Smooth muscle cell of bladder (primary cell): ENCODE data around the gene TNRC6B. TPM values are rescaled to one million over a fixed set of nuclear protein-coding genes. Genes with fewer than 3 reads are reported as not detected.

ENCODE experiments used
- total RNA-seq: library from RNA; depleted of rRNA; stranded (reverse); fragments of >200 nt; gene quantifications from 2 replicates; pipeline ENCODE4 v1.2.3, GENCODE V29; 2014

The TNRC6B gene, protein sequence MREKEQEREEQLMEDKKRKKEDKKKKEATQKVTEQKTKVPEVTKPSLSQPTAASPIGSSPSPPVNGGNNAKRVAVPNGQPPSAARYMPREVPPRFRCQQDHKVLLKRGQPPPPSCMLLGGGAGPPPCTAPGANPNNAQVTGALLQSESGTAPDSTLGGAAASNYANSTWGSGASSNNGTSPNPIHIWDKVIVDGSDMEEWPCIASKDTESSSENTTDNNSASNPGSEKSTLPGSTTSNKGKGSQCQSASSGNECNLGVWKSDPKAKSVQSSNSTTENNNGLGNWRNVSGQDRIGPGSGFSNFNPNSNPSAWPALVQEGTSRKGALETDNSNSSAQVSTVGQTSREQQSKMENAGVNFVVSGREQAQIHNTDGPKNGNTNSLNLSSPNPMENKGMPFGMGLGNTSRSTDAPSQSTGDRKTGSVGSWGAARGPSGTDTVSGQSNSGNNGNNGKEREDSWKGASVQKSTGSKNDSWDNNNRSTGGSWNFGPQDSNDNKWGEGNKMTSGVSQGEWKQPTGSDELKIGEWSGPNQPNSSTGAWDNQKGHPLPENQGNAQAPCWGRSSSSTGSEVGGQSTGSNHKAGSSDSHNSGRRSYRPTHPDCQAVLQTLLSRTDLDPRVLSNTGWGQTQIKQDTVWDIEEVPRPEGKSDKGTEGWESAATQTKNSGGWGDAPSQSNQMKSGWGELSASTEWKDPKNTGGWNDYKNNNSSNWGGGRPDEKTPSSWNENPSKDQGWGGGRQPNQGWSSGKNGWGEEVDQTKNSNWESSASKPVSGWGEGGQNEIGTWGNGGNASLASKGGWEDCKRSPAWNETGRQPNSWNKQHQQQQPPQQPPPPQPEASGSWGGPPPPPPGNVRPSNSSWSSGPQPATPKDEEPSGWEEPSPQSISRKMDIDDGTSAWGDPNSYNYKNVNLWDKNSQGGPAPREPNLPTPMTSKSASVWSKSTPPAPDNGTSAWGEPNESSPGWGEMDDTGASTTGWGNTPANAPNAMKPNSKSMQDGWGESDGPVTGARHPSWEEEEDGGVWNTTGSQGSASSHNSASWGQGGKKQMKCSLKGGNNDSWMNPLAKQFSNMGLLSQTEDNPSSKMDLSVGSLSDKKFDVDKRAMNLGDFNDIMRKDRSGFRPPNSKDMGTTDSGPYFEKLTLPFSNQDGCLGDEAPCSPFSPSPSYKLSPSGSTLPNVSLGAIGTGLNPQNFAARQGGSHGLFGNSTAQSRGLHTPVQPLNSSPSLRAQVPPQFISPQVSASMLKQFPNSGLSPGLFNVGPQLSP (N-terminal part only)
- 12.1 and 14.4 TPM in 2 replicates for total RNA-seq

DNA sequence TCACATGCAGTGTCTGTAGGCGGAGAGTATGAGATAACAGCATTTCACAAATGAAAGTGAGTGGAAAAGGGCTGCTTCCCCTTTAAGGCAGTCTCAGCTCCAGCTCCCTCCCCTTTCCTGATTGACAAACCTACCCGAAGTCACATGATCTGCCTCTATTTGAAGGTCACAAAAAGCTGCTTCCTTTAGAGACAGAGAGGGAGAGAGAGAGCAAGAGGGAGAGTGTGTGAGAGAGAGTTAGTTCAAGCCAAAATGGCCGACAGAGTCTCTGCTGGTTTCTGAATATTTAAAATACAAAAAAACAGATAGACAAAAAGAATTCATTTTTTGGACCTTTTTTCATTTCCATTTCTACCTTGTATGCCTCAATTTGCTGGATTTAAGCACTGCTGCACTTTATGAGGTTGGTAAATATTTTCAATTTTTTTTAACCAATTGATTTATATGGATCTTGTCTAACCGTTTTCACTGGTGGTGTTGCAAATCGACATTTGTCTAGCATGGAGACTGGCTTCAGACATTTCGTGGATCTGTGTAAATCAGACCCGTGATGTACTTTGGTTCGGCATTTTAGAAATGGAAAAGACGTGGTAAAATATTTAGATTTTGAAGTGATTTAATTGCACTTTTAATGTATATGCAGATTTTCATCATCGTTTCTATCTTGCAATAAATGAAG, at the start of gene TNRC6B:
Gene TNRC6B (plus strand): TSS at position 188 of the 679 bp plus-strand sequence. CDS start 211 bp downstream, at position 399.

DNA sequence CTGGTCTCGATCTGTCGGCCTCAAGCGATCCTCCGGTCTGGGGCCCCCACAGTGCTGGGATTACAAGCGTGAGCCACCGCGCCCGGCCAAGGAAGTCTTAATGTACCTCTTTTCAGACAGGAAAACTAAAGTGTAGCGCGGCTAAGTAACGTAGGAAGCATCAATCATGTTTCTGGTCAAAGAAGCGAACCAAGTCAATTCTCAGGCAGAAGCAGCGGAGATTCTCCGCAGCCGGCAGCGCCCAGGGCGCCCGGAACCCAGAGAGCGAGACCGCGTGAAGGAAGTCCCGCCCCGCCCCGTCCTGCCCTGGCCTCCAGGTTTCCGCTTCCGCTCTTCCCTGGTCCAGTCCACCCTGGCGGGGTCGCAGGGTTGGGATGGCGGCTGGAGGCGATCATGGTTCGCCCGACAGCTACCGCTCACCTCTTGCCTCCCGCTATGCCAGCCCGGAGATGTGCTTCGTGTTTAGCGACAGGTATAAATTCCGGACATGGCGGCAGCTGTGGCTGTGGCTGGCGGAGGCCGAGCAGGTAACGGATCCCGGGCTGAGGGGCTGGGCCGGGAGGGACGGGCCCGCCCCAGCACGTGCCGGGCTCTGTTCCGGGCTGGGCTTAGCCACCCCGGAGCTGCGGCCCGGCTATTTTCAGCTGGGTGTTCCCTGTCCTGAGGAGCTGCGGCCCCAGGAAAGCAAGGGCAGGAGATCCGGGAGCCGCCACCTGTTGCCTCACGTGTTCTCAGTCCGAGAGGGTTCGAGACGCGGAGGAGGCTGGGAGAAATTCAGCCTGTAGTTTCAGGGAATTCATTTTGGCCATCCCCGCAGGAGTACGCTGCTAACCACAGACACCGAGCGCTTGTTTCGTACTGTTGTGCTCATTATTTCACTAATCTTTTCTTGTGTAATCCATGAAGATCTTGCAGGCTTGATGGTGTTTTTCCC, 168.7 kb downstream of the TNRC6B start, which contains the start of gene ADSL:
Gene ADSL (plus strand): TSS at position 316 of the 934 bp plus-strand sequence. CDS start 59 bp downstream, at position 375.

Other genes starting within 250 kb of the TNRC6B start
- gene TMA7B, start 217.5 kb upstream of the TNRC6B start, total RNA-seq = not detected in 2 replicates
- under 0.01 and 0.09 TPM in 2 replicates for gene FAM83F, start 183.0 kb upstream of the TNRC6B start, total RNA-seq
- gene ADSL, start 168.6 kb downstream of the TNRC6B start, total RNA-seq = 118 and 132 TPM in 2 replicates
- 39.8 and 50.7 TPM in 2 replicates for gene SGSM3, start 192.7 kb downstream of the TNRC6B start, total RNA-seq